HT-29 (cell line): ENCODE measurements around the gene URGCP. TPM values are rescaled to one million over a fixed set of nuclear protein-coding genes. Genes with fewer than 3 reads are reported as not detected.

ENCODE experiments used
- DNase-seq: peaks from one replicate; pipeline ENCODE4 v3.0.0-alpha.2; 2015; ENCODE audit warnings: low spot score
- total RNA-seq: library from RNA; depleted of rRNA; stranded (reverse); fragments of >200 nt; shearing (Covaris generic); gene quantifications from 2 replicates; pipeline ENCODE4 v1.2.3, GENCODE V29; 2014; rRNA removed

The URGCP gene
- total RNA-seq = 29.3 and 32.9 TPM in 2 replicates

GRCh38 chr7:43906331-43907010 is at the start of gene URGCP:
TSS of gene URGCP (minus strand) at chr7:43906596. CDS start at chr7:43906575, 21 bp downstream.
- DNase-seq = peak; percentile 54

GRCh38 chr7:43956027-43956426 is 49.6 kb upstream of the URGCP start:
- no peak for DNase-seq

- peak; percentile 78 for DNase-seq
Observed at GRCh38 chr7:43954524-43955228, 48.3 kb upstream of the URGCP start.

- DNase-seq = no peak
Observed at GRCh38 chr7:43953071-43953470, 46.7 kb upstream of the URGCP start.

GRCh38 chr7:43952028-43952427 is 45.6 kb upstream of the URGCP start:
- DNase-seq = no peak

- DNase-seq = no peak
Observed at GRCh38 chr7:43944286-43944685, 37.9 kb upstream of the URGCP start.

- peak; percentile 38 for DNase-seq
Observed at GRCh38 chr7:43943417-43944187, 37.2 kb upstream of the URGCP start.

- DNase-seq = peak; percentile 53
Observed at GRCh38 chr7:43942997-43943396, 36.6 kb upstream of the URGCP start.

GRCh38 chr7:43942250-43942649 is 35.9 kb upstream of the URGCP start:
- DNase-seq = no peak

GRCh38 chr7:43938892-43939482 is 32.6 kb upstream of the URGCP start:
- no peak for DNase-seq

GRCh38 chr7:43937444-43937843 is 31.0 kb upstream of the URGCP start:
- DNase-seq = no peak

GRCh38 chr7:43933902-43934560 is 27.6 kb upstream of the URGCP start:
- no peak for DNase-seq

GRCh38 chr7:43931346-43931745 is 24.9 kb upstream of the URGCP start:
- DNase-seq = no peak

GRCh38 chr7:43929529-43930457 is 23.4 kb upstream of the URGCP start:
- DNase-seq = no peak

GRCh38 chr7:43927810-43928209 is 21.4 kb upstream of the URGCP start:
- no peak for DNase-seq

GRCh38 chr7:43926798-43927123 is 20.4 kb upstream of the URGCP start:
- DNase-seq = no peak

GRCh38 chr7:43925984-43926797 is 19.8 kb upstream of the URGCP start, which contains the start of gene UBE2D4:
TSS of gene UBE2D4 (plus strand) at chr7:43926436. CDS start at chr7:43926533, 97 bp downstream.
- peak; percentile 90 for DNase-seq

GRCh38 chr7:43922726-43923125 is 16.3 kb upstream of the URGCP start:
- no peak for DNase-seq

GRCh38 chr7:43921423-43921822 is 15.0 kb upstream of the URGCP start:
- DNase-seq = no peak
